Measurements from ENCODE around the gene FADS2. TPM values are rescaled to one million over a fixed set of nuclear protein-coding genes. Genes with fewer than 3 reads are reported as not detected.

The FADS2 gene
- total and polyA plus RNA-seq, 3 donors from 2014 or later, result 73.5 to 123 (median 80.8) TPM

- 89 to 93% methylated on average over 9 to 15 of the region's 15 CpGs for WGBS, 2 donors
- no peak for DNase-seq
- Histone ChIP-seq H3K27ac (no peak overlapping the region), H3K9me3 (no peaks in the 10 kb centered on the region), H3K4me3 (no peak overlapping the region), H3K4me1 (peaks cover 34% of the 10 kb centered on the region), H3K27me3 (no peaks in the 10 kb centered on the region), H3K36me3 (ENCODE audit: low read depth, missing control alignments) (no peaks in the 10 kb centered on the region)
- intact Hi-C loops (cut with DNase I; ENCODE audit: low total_unique reads), result no loop called here
- TF ChIP-seq CTCF (IDR thresholded peaks at IDR 0.05) (no peak), POLR2A (IDR thresholded peaks at IDR 0.05) (no peak)
Measured at GRCh38 chr11:61837411-61838005, 9.4 kb downstream of the FADS2 start.

- intact Hi-C loops (cut with DNase I; ENCODE audit: low total_unique reads), result no loop called here
- H3K36me3 ChIP-seq (ENCODE audit: low read depth, missing control alignments), result no peaks in the 10 kb centered on the region
- no peaks in the 10 kb centered on the region for H3K9me3 ChIP-seq
- TF ChIP-seq CTCF (IDR thresholded peaks at IDR 0.05), result no peak
- TF ChIP-seq POLR2A (IDR thresholded peaks at IDR 0.05), result no peak
- 76 to 95% methylated on average over 4 to 5 of the region's 5 CpGs for WGBS, 2 donors
- H3K4me3 ChIP-seq, result no peak overlapping the region
- H3K4me1 ChIP-seq, result peaks cover 40% of the 10 kb centered on the region
- no peak overlapping the region for H3K27ac ChIP-seq
- no peak for DNase-seq
- H3K27me3 ChIP-seq, result no peaks in the 10 kb centered on the region
Measured at GRCh38 chr11:61838501-61838900, 10.4 kb downstream of the FADS2 start.

GRCh38 chr11:61838921-61839320 is 10.8 kb downstream of the FADS2 start:
- 86 to 91% methylated on average over 10 of the region's 10 CpGs for WGBS, 2 donors
- H3K9me3 ChIP-seq, result no peaks in the 10 kb centered on the region
- intact Hi-C loops (cut with DNase I; ENCODE audit: low total_unique reads), result no loop called here
- no peak for TF ChIP-seq CTCF (IDR thresholded peaks at IDR 0.05)
- no peak for TF ChIP-seq POLR2A (IDR thresholded peaks at IDR 0.05)
- DNase-seq, result no peak
- peaks cover 38% of the 10 kb centered on the region for H3K4me1 ChIP-seq
- H3K27me3 ChIP-seq, result no peaks in the 10 kb centered on the region
- no peak overlapping the region for H3K4me3 ChIP-seq
- no peak overlapping the region for H3K27ac ChIP-seq
- H3K36me3 ChIP-seq (ENCODE audit: low read depth, missing control alignments), result no peaks in the 10 kb centered on the region

GRCh38 chr11:61839742-61840141 is 11.6 kb downstream of the FADS2 start:
- TF ChIP-seq POLR2A (IDR thresholded peaks at IDR 0.05), result no peak
- TF ChIP-seq CTCF (IDR thresholded peaks at IDR 0.05), result no peak
- H3K9me3 ChIP-seq, result no peaks in the 10 kb centered on the region
- H3K36me3 ChIP-seq (ENCODE audit: low read depth, missing control alignments), result no peaks in the 10 kb centered on the region
- DNase-seq, result no peak
- no peaks in the 10 kb centered on the region for H3K27me3 ChIP-seq
- H3K4me3 ChIP-seq, result no peak overlapping the region
- 94 to 96% methylated on average over 2 of the region's 2 CpGs for WGBS, 2 donors
- H3K4me1 ChIP-seq, result peaks cover 30% of the 10 kb centered on the region
- intact Hi-C loops (cut with DNase I; ENCODE audit: low total_unique reads), result no loop called here
- no peak overlapping the region for H3K27ac ChIP-seq

GRCh38 chr11:61840371-61840770 is 12.3 kb downstream of the FADS2 start:
- no peaks in the 10 kb centered on the region for H3K9me3 ChIP-seq
- no peaks in the 10 kb centered on the region for H3K36me3 ChIP-seq (ENCODE audit: low read depth, missing control alignments)
- TF ChIP-seq POLR2A (IDR thresholded peaks at IDR 0.05), result no peak
- TF ChIP-seq CTCF (IDR thresholded peaks at IDR 0.05), result no peak
- no peak overlapping the region for H3K4me3 ChIP-seq
- intact Hi-C loops (cut with DNase I; ENCODE audit: low total_unique reads), result no loop called here
- H3K27ac ChIP-seq, result no peak overlapping the region
- 88 to 92% methylated on average over 7 of the region's 7 CpGs for WGBS, 2 donors
- H3K27me3 ChIP-seq, result no peaks in the 10 kb centered on the region
- H3K4me1 ChIP-seq, result peaks cover 28% of the 10 kb centered on the region
- no peak for DNase-seq
